HG02852 (cell line): ENCODE results near the gene MYLK.

ENCODE experiments used
- ATAC-seq: cut with Tn5 transposase; IDR thresholded peaks from one replicate; pipeline ENCODE4 v1.9.1; 2021; ENCODE audit warnings: mild to moderate bottlenecking, moderate library complexity; ENCODE audit not compliant: unreplicated experiment

Gene MYLK

GRCh38 chr3:123798550-123798949 is 85.6 kb downstream of the MYLK start:
- ATAC-seq: no peak

GRCh38 chr3:123795471-123796251 is 88.5 kb downstream of the MYLK start:
- no peak for ATAC-seq

GRCh38 chr3:123793425-123793824 is 90.7 kb downstream of the MYLK start:
- no peak for ATAC-seq

DNA sequence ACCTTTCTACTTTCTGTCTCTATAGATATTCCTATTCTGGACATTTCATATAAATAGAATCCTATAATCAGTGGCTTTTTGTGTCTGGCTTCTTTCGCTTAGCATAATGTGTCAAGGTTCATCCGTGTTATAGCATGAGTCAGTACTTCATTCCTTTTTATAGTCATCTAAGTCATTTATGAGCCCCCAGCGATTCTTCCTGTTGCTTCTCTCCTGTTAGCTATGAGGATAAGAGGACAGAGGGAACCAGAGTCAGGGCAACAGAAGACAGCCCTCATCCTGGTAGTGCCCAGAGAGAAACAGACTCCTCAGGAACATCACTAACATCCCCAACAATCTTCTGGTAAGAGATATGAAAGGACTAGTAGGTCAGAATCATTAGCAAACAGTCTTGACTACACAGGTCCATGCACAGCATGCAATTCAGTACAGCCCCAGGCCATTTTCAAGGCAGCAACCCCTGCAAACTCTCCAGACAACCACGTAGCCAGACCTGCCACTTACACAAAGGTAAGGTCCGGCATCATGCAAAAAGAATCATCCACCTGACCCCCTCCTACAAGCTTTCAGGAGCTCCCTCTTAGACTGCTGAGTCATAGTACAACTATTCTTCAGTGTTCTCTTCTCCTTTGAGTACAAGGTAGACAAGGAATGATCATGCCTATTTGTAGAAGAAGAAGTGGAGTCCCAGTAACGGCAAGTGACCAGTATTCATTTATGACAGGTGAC is 91.5 kb downstream of the MYLK start:
- ATAC-seq: no peak

GRCh38 chr3:123791898-123792297 is 92.2 kb downstream of the MYLK start:
- no peak for ATAC-seq

- ATAC-seq: no peak
Measured at GRCh38 chr3:123791417-123791816, 92.7 kb downstream of the MYLK start.

GRCh38 chr3:123791073-123791370 is 93.1 kb downstream of the MYLK start:
- ATAC-seq: no peak

DNA sequence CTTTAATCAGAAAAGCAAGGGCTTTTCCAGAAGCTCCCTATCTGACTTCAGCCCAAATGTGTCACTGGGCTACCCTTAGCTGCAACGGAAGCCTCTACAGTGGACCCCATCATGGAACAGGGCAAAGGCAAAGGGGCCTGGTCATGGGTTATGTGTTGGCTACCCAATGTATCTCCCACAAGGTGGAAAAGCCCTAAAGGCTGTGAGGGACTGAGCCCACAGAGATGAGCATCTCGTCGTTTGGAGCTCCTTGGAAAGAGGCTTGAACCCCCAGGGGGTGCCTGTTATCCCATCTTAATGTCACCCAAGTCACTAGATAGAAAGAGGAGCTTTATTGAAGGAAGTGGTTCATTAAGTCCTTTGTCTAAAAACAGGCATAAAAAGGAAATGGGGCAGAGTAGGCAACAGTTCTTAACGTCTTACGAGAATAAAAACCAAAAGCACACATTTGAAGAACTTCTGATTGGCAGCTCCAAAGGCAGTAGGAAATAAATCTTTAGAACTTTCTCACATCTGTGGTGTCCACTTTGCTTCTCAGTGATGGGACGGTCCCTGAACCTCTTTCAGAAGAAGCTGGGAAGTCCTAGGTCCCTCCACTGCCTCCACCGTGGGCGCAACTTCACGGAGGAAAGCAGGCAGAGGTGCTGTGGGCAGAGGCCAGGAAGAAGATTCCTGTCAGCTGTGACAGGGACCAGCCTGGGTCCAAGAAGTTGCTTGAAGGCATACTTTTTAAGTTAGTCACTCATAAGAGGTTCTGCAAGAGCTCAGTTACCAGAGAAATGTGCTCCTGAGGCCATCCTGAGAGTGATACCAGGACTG is 93.7 kb downstream of the MYLK start:
- no peak for ATAC-seq

- ATAC-seq: no peak
Measured at GRCh38 chr3:123789760-123790159, 94.4 kb downstream of the MYLK start.

DNA sequence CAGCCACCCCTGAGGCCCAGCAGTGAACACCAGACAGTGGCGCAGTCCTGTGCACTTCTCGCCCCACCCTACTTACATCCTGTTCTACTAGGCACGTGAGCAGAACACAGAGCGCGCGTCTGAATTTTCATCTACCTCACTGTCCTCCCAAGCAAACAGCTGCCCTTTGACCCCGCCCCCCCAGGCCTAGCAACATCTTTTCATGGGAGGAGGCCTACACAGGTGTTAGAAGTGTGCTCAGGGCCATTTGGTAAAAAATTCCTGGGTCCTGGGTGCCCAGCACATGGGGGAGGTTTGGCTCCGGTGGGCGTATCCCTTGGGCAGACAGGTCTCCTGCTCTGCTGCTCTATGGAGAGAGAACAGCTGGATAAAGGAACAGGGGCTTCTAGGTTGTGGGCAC is 95.0 kb downstream of the MYLK start:
- ATAC-seq: no peak

DNA sequence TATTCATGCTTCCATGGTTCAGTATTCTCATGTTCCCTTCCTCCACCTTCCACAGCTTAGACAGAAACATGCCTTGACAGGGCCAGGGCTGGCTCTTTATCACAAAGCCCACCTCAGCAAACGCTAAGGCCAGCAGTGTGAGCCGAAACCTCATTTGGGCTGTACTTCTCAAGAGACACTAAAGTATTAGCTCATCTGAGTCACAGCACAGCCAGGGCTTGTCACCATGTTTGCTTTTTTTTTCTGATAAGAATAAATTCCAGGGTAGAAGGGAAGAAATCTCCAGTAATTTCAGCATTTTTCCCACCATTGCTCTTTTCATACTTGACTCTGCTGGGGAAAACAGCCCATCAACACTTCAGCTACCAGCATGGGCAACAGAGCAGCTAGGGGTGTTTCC is 95.4 kb downstream of the MYLK start:
- no peak for ATAC-seq

DNA sequence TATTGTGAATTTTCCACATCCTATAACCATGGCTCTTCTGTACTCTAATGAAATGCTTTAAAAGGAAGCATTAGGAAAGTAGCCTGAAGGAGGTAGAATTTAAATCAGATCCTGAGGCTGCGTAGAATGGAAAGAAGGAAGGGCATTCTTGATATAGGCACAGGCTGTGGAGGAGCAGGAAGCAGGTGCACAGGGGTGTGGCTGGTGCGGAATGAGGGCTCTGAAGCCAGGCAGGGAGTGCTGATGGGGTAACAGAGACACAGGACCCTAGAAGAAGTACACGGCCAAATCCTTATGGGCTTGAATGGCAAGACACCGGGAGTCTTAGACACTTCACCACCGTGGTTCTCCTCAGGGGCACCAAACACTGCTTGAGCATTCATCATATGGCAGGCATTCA is 97.0 kb downstream of the MYLK start:
- no peak for ATAC-seq

GRCh38 chr3:123785602-123786001 is 98.5 kb downstream of the MYLK start:
- ATAC-seq: no peak

- no peak for ATAC-seq
Measured at GRCh38 chr3:123783811-123784210, 100.3 kb downstream of the MYLK start.

DNA sequence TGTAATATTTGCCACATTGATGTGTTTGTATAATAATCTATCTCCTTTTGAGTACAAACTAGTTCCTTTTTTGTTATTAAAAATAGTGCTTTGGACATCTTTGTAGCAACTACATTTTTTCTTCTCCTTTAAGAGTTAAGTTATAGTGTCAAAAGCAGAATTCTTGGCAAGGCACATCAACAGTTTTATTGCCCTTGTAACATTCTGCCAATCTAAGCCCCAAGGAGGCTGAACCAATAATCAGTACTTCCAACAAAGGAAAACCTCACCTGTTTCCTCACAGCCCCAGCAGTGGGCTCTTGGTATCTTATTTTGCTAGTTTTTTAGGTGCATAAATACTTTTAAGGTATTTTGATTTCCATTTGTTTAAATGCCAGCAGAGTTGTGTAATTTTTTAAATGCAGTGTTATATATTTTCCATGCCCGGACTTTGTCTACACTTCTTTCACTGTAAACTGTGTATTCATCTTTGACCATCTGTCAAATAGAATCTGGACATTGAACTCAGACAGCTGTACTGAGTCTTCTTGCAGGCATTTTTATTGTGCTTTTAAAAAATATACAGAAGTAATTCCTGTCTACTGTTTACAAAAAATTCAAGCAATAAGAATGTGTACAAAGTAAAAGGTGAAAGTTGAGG is 101.0 kb downstream of the MYLK start:
- ATAC-seq: no peak

DNA sequence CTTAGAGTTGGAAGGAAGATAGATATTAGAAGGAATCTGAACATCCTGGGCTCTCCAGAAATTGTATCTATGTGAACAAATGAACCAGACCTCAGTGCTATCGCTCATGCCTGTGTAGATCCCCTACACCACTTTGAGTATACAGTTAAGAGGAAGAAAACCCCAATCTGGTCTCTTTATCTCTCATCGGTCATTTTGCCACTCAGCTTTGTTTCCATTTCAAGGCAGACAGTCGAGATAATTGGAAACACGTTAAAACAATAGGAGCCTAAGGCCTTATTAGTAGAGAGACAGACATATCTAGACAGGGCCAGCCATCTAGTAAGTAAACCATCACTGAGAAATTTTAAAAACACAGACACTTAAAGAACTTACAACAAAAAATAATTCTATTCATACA is 101.6 kb downstream of the MYLK start:
- no peak for ATAC-seq

DNA sequence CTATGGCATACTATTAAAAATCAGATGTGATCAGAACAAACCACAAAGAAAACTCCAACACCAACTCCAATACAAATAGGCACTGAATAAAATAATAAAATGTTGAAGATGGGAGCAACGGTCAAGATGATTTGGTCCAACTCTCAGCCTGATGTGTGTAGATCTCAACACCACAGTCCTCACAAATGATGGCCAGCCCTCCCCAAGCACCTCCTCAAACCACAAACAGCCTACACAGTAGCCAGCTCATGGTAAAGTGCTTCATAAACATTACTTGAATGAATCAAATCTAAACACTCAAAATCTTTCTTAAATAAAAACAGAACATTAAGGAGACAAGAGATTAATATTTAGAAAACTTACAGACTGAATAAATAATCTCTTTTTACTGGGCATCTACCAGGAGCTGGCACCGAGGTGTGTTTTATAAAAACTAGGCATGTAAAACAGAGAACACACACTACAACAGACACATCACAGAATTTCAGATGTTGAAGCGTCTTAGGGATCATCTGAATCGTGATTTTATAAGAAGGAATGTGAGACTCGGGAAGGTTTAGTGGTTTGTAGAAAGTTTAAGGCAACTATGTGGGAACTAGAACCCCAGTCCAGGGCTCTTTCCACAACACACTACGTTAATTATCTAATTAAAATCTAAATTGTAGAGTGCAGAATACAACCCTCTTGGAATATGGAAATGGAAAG is 102.4 kb downstream of the MYLK start:
- ATAC-seq: no peak

GRCh38 chr3:123781138-123781537 is 103.0 kb downstream of the MYLK start:
- ATAC-seq: no peak

- no peak for ATAC-seq
Measured at GRCh38 chr3:123780656-123781055, 103.5 kb downstream of the MYLK start.

DNA sequence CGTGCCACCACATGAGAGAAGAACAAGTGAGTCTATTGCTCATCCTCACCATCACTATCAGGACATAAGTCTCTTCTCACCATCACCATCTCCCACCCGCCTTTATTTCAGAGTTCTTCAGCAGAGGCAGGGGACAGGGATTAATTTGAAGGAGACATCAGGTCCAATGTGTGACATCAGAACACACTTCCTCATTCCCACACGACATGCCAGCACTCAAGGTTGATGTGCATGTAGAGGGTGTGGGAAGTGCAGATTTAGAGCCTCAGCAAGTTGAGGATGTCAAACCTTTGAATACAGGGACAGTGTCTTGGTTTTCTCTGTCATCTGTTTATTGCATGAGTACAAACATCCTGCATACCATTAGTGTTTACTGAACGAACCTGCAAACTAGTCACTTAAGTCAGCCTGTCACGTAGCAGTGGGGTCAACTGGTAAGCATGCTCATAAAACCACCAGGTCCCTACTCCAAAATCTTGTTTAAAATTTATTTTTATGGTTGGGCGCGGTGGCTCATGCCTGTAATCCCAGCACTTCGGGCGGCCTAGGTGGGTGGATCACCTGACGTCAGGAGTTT is 104.4 kb downstream of the MYLK start:
- no peak for ATAC-seq
